ENCODE results near the gene TMCC3. TPM values are rescaled to one million over a fixed set of nuclear protein-coding genes. Genes with fewer than 3 reads are reported as not detected.

TMCC3 gene
- total and polyA plus RNA-seq, 2 experiments from 2014 or later = 0.11 to 0.46 TPM

GRCh38 chr12:94633401-94633800 is 17.0 kb downstream of the TMCC3 start:
- Histone ChIP-seq H3K79me2 (ENCODE audit: insufficient read depth) (no peaks in the 10 kb centered on the region), H3K36me3 (ENCODE audit: low read depth) (no peaks in the 10 kb centered on the region), H2AFZ (no peak overlapping the region), H3K9ac (no peak overlapping the region), H4K20me1 (ENCODE audit: insufficient read depth) (no peaks in the 10 kb centered on the region), H3K4me1 (ENCODE audit: insufficient read depth) (no peaks in the 10 kb centered on the region), H3F3A (ENCODE audit: insufficient read depth) (no peaks in the 10 kb centered on the region), H3K9me3 (ENCODE audit: low read depth) (no peaks in the 10 kb centered on the region), H3K4me3 (no peak overlapping the region), H3K4me2 (ENCODE audit: unreplicated experiment) (no peak overlapping the region), H3K27ac (no peak overlapping the region), H3K27me3 (replicated peaks; ENCODE audit: insufficient read depth) (no peaks in the 10 kb centered on the region), H3K9me2 (ENCODE audit: insufficient read depth) (no peaks in the 10 kb centered on the region)
- in situ Hi-C loops (cut with MboI) = no loop called here
- 91 to 95% methylated on average over 1 of the region's 1 CpG for WGBS, 2 experiments (ENCODE audit: low coverage in 1 of 2, low lambda C conversion rate in 2 of 2, missing lambda C conversion rate in 2 of 2)
- no peak for TF ChIP-seq EZH2phosphoT487 (IDR thresholded peaks at IDR 0.05; ENCODE audit: insufficient read depth, low read depth)
- no peak for TF ChIP-seq EZH2 (IDR thresholded peaks at IDR 0.05; ENCODE audit: insufficient read depth, poor library complexity, severe bottlenecking)
- no peak for DNase-seq

DNA sequence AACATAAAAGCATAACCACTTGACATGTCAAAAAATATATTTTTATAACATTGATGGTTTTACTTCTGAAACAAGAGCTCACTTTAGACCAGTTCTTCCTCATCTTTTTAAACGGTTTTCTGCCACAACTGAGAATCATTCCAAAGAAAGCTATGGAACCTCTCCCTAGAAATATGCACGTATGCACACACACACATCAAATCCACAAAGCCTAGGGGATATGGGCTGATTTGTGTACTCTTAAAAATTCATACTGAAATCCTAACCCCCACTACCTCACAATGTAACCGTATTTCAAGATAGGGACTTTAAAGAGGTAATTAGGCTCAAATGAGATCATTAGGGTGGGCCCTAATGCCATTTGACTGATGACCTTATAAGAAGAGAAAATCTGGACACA is 19.3 kb downstream of the TMCC3 start:
- DNase-seq = no peak
- H3K4me3 ChIP-seq = no peak overlapping the region
- no peaks in the 10 kb centered on the region for H3K4me1 ChIP-seq (ENCODE audit: insufficient read depth)
- no peaks in the 10 kb centered on the region for H3K27me3 ChIP-seq (replicated peaks; ENCODE audit: insufficient read depth)
- H2AFZ ChIP-seq = no peak overlapping the region
- H3K9ac ChIP-seq = no peak overlapping the region
- H3K27ac ChIP-seq = no peak overlapping the region
- H3F3A ChIP-seq (ENCODE audit: insufficient read depth) = no peaks in the 10 kb centered on the region
- H3K9me3 ChIP-seq (ENCODE audit: low read depth) = no peaks in the 10 kb centered on the region
- no peaks in the 10 kb centered on the region for H3K79me2 ChIP-seq (ENCODE audit: insufficient read depth)
- in situ Hi-C loops (cut with MboI) = no loop called here
- no peak for TF ChIP-seq EZH2 (IDR thresholded peaks at IDR 0.05; ENCODE audit: insufficient read depth, poor library complexity, severe bottlenecking)
- no peak for TF ChIP-seq EZH2phosphoT487 (IDR thresholded peaks at IDR 0.05; ENCODE audit: insufficient read depth, low read depth)
- no peak overlapping the region for H3K4me2 ChIP-seq (ENCODE audit: unreplicated experiment)
- 88% methylated on average over 3 of the region's 3 CpGs for WGBS, 2 experiments (ENCODE audit: low coverage in 1 of 2, low lambda C conversion rate in 2 of 2, missing lambda C conversion rate in 2 of 2)
- H3K36me3 ChIP-seq (ENCODE audit: low read depth) = no peaks in the 10 kb centered on the region
- no peaks in the 10 kb centered on the region for H4K20me1 ChIP-seq (ENCODE audit: insufficient read depth)
- no peaks in the 10 kb centered on the region for H3K9me2 ChIP-seq (ENCODE audit: insufficient read depth)

GRCh38 chr12:94628819-94629472 is 21.4 kb downstream of the TMCC3 start:
- in situ Hi-C loops (cut with MboI) = no loop called here
- Histone ChIP-seq H3K27ac (no peak overlapping the region), H3F3A (ENCODE audit: insufficient read depth) (no peaks in the 10 kb centered on the region), H4K20me1 (ENCODE audit: insufficient read depth) (no peaks in the 10 kb centered on the region), H3K4me1 (ENCODE audit: insufficient read depth) (no peaks in the 10 kb centered on the region), H3K9ac (no peak overlapping the region), H3K27me3 (replicated peaks; ENCODE audit: insufficient read depth) (no peaks in the 10 kb centered on the region), H2AFZ (no peak overlapping the region), H3K9me3 (ENCODE audit: low read depth) (no peaks in the 10 kb centered on the region), H3K36me3 (ENCODE audit: low read depth) (no peaks in the 10 kb centered on the region), H3K9me2 (ENCODE audit: insufficient read depth) (no peaks in the 10 kb centered on the region), H3K4me2 (ENCODE audit: unreplicated experiment) (no peak overlapping the region), H3K4me3 (no peak overlapping the region), H3K79me2 (ENCODE audit: insufficient read depth) (no peaks in the 10 kb centered on the region)
- 60 to 62% methylated on average over 6 of the region's 6 CpGs for WGBS, 2 experiments (ENCODE audit: low coverage in 1 of 2, low lambda C conversion rate in 2 of 2, missing lambda C conversion rate in 2 of 2)
- DNase-seq = no peak
- TF ChIP-seq EZH2phosphoT487 (IDR thresholded peaks at IDR 0.05; ENCODE audit: insufficient read depth, low read depth) (no peak), EZH2 (IDR thresholded peaks at IDR 0.05; ENCODE audit: insufficient read depth, poor library complexity, severe bottlenecking) (no peak)

GRCh38 chr12:94628369-94628768 is 22.0 kb downstream of the TMCC3 start:
- Histone ChIP-seq H3K27ac (no peak overlapping the region), H3K4me1 (ENCODE audit: insufficient read depth) (no peaks in the 10 kb centered on the region), H3K4me2 (ENCODE audit: unreplicated experiment) (no peak overlapping the region), H4K20me1 (ENCODE audit: insufficient read depth) (no peaks in the 10 kb centered on the region), H3K79me2 (ENCODE audit: insufficient read depth) (no peaks in the 10 kb centered on the region), H2AFZ (no peak overlapping the region), H3K9me2 (ENCODE audit: insufficient read depth) (no peaks in the 10 kb centered on the region), H3K9me3 (ENCODE audit: low read depth) (no peaks in the 10 kb centered on the region), H3K4me3 (no peak overlapping the region), H3F3A (ENCODE audit: insufficient read depth) (no peaks in the 10 kb centered on the region), H3K9ac (no peak overlapping the region), H3K27me3 (replicated peaks; ENCODE audit: insufficient read depth) (no peaks in the 10 kb centered on the region), H3K36me3 (ENCODE audit: low read depth) (no peaks in the 10 kb centered on the region)
- no peak for DNase-seq
- TF ChIP-seq EZH2phosphoT487 (IDR thresholded peaks at IDR 0.05; ENCODE audit: insufficient read depth, low read depth) (no peak), EZH2 (IDR thresholded peaks at IDR 0.05; ENCODE audit: insufficient read depth, poor library complexity, severe bottlenecking) (no peak)
- WGBS, 2 experiments (ENCODE audit: low coverage in 1 of 2, low lambda C conversion rate in 2 of 2, missing lambda C conversion rate in 2 of 2) = 88 to 92% methylated on average over 4 of the region's 4 CpGs
- in situ Hi-C loops (cut with MboI) = no loop called here
